Spleen (tissue), 7 donors: ENCODE measurements around the gene ERCC1.

Source experiments
- POLR2A ChIP-seq, 3 donors: fragments of 450-650 bp; IDR thresholded peaks; one replicate each; pipeline ENCODE4 v1.5.1; 2017; ENCODE audit warnings: antibody characterized with exemption in 3 of 3, mild to moderate bottlenecking in 1 of 3
- POLR2AphosphoS5 ChIP-seq, 3 donors: sonication (generic); formaldehyde crosslinking; IDR thresholded peaks; one replicate each; pipeline ENCODE4 v1.5.1; 2017; ENCODE audit warnings: antibody characterized with exemption in 3 of 3
- TF ChIP-seq, protein P1 (sequence below), 11 experiments: fragments of 200-600 bp in 7 of 11; fragments of 450-650 bp in 4 of 11; sonication (generic) in 4 of 11; IDR thresholded peaks in 8 of 11; conservative IDR thresholded peaks in 3 of 11; 1 replicate in 7 of 11; 2 replicates in 4 of 11; pipeline versions ENCODE4 v1.4.0 to v1.8.0; 2016 to 2021; ENCODE audit warnings: antibody characterized with exemption in 11 of 11, inconsistent platforms in 4 of 11, mild to moderate bottlenecking in 1 of 11
- donor health status: DM: no; HTN: no; CAD: no; lungs with moderate emphysema.
- donor health status: DM: no; HTN: no; CAD: no.
- donor health status: DM: no; HTN: no; CAD: no.

DNA sequence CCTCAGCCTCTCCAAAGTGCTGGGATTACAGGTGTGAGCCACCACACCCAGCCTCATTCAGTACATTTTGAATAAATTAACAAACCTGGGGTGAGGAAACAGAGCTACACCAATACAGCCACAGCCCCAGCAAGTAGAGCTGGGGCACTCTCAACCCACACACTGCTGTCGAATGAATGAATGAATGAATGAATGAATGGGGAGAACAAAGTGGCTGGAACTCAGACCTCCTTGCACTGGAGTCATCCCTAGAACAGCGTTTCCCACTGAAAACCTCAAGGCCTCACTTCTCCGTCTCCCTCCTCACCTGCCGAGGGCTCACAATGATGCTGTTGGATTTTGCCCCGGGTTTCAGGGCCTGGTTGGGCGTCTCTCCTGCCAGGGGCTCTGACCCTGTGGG, 2.8 kb downstream of the ERCC1 start:
- TF ChIP-seq, protein P1, sequence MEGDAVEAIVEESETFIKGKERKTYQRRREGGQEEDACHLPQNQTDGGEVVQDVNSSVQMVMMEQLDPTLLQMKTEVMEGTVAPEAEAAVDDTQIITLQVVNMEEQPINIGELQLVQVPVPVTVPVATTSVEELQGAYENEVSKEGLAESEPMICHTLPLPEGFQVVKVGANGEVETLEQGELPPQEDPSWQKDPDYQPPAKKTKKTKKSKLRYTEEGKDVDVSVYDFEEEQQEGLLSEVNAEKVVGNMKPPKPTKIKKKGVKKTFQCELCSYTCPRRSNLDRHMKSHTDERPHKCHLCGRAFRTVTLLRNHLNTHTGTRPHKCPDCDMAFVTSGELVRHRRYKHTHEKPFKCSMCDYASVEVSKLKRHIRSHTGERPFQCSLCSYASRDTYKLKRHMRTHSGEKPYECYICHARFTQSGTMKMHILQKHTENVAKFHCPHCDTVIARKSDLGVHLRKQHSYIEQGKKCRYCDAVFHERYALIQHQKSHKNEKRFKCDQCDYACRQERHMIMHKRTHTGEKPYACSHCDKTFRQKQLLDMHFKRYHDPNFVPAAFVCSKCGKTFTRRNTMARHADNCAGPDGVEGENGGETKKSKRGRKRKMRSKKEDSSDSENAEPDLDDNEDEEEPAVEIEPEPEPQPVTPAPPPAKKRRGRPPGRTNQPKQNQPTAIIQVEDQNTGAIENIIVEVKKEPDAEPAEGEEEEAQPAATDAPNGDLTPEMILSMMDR (IDR thresholded peaks at IDR 0.05 in 8 of 11, conservative IDR thresholded peaks at IDR 0.05 in 3 of 11) = no peak
- TF ChIP-seq POLR2A (IDR thresholded peaks at IDR 0.05) = no peak
- TF ChIP-seq POLR2AphosphoS5 (IDR thresholded peaks at IDR 0.05) = no peak
